WTC11 (cell line): ENCODE results near the gene RNF38. TPM values are rescaled to one million over a fixed set of nuclear protein-coding genes. Genes with fewer than 3 reads are reported as not detected.

Source experiments
- ATAC-seq: fragments of 200-7000 bp; cut with Tn5 transposase; 2 replicates; pipeline ENCODE4 v1.10.0; 2021; ENCODE audit warnings: mild to moderate bottlenecking, moderate library complexity
- CTCF ChIA-PET: fragments of 300-600 bp; sonication (Branson Sonifier 250); formaldehyde crosslinking; loops from one replicate; lab custom pipeline; 2021; ENCODE audit warnings: antibody characterized with exemption; lab: Charles Lee
- POLR2A ChIA-PET: fragments of 350-600 bp; sonication (Branson Sonifier 250); formaldehyde crosslinking; loops from one replicate; lab custom pipeline; 2021; ENCODE audit warnings: antibody characterized with exemption; lab: Charles Lee
- DNase-seq: peaks from one replicate; pipeline ENCODE4 v3.0.0; 2021; ENCODE audit warnings: low spot score
- H3K27ac Mint-ChIP-seq: 2 replicates; pipeline ENCODE4 v1.8.0; 2021; ENCODE audit warnings: mixed read lengths
- H3K27me3 Mint-ChIP-seq: 2 replicates; pipeline ENCODE4 v1.8.0; 2021; ENCODE audit warnings: low read depth, mild to moderate bottlenecking, moderate library complexity, mixed read lengths
- H3K36me3 Mint-ChIP-seq: 2 replicates; pipeline ENCODE4 v1.8.0; 2021; ENCODE audit warnings: mixed read lengths
- H3K4me1 Mint-ChIP-seq: 2 replicates; pipeline ENCODE4 v1.8.0; 2022; ENCODE audit warnings: mixed read lengths
- H3K4me3 Mint-ChIP-seq: 2 replicates; pipeline ENCODE4 v1.8.0; 2021; ENCODE audit warnings: mild to moderate bottlenecking, moderate library complexity, mixed read lengths
- H3K9me3 Mint-ChIP-seq: 2 replicates; pipeline ENCODE4 v1.8.0; 2021; ENCODE audit warnings: mixed read lengths
- FOXJ3 ChIP-seq: sonication (generic); formaldehyde crosslinking; IDR thresholded peaks from 2 replicates; pipeline ENCODE4 v1.9.0; 2021; ENCODE audit warnings: missing genetic modification reagents, mild to moderate bottlenecking, borderline replicate concordance
- FOXK1 ChIP-seq: sonication (generic); formaldehyde crosslinking; IDR thresholded peaks from 2 replicates; pipeline ENCODE4 v1.8.0; 2022; ENCODE audit warnings: mild to moderate bottlenecking, moderate library complexity, missing genetic modification reagents
- NFE2L1 ChIP-seq: sonication (generic); formaldehyde crosslinking; IDR thresholded peaks from 2 replicates; pipeline ENCODE4 v1.8.1; 2023; ENCODE audit warnings: missing genetic modification reagents
- NR1H2 ChIP-seq: sonication (generic); formaldehyde crosslinking; IDR thresholded peaks from 2 replicates; pipeline ENCODE4 v1.9.0; 2021; ENCODE audit warnings: mild to moderate bottlenecking, moderate library complexity, missing genetic modification reagents
- NR2C2 ChIP-seq: sonication (generic); formaldehyde crosslinking; IDR thresholded peaks from 2 replicates; pipeline ENCODE4 v1.8.0; 2022; ENCODE audit warnings: mild to moderate bottlenecking, missing genetic modification reagents
- SOX15 ChIP-seq: fragments of 250-450 bp; sonication (Bioruptor Pico); IDR thresholded peaks from 2 replicates; pipeline ENCODE4 v1.9.0; 2021; ENCODE audit warnings: mild to moderate bottlenecking
- SP1 ChIP-seq: sonication (generic); formaldehyde crosslinking; conservative IDR thresholded peaks from 2 replicates; pipeline ENCODE4 v1.8.1; 2022; ENCODE audit warnings: missing genetic modification reagents
- TEAD1 ChIP-seq: sonication (generic); formaldehyde crosslinking; IDR thresholded peaks from 2 replicates; pipeline ENCODE4 v1.8.0; 2022; ENCODE audit warnings: mild to moderate bottlenecking, missing genetic modification reagents
- TEAD4 ChIP-seq: sonication (generic); formaldehyde crosslinking; IDR thresholded peaks from 2 replicates; pipeline ENCODE4 v1.8.0; 2022; ENCODE audit warnings: mild to moderate bottlenecking, missing genetic modification reagents
- TP53 ChIP-seq: sonication (generic); formaldehyde crosslinking; IDR thresholded peaks from 2 replicates; pipeline ENCODE4 v1.8.1; 2023; ENCODE audit warnings: mild to moderate bottlenecking, missing genetic modification reagents
- ZNF232 ChIP-seq: sonication (generic); formaldehyde crosslinking; IDR thresholded peaks from 2 replicates; pipeline ENCODE4 v1.8.0; 2022; ENCODE audit warnings: mild to moderate bottlenecking, missing genetic modification reagents
- total RNA-seq: library from RNA; stranded (reverse); gene quantifications from 3 replicates; pipeline ENCODE4 v1.2.3, GENCODE V29; 2021
- TF ChIP-seq, protein P1 (sequence below): sonication (generic); formaldehyde crosslinking; IDR thresholded peaks from 2 replicates; pipeline ENCODE4 v1.8.0; 2022; ENCODE audit warnings: mild to moderate bottlenecking, missing genetic modification reagents
- TF ChIP-seq, protein P2 (sequence below): fragments of 250-450 bp; sonication (Bioruptor Pico); IDR thresholded peaks from 2 replicates; pipeline ENCODE4 v1.8.0; 2021; ENCODE audit warnings: mild to moderate bottlenecking
- TF ChIP-seq, protein P3 (sequence below): fragments of 250-450 bp; sonication (Bioruptor Pico); IDR thresholded peaks from 2 replicates; pipeline ENCODE4 v1.9.0; 2021; ENCODE audit warnings: moderate library complexity, mild to moderate bottlenecking, inconsistent platforms, borderline replicate concordance
- TF ChIP-seq, protein P4 (sequence below): fragments of 200-600 bp; IDR thresholded peaks from 2 replicates; pipeline ENCODE4 v1.8.0; 2022; ENCODE audit warnings: antibody characterized with exemption
- TF ChIP-seq, protein P5 (sequence below): sonication (generic); formaldehyde crosslinking; IDR thresholded peaks from 2 replicates; pipeline ENCODE4 v1.8.0; 2022; ENCODE audit warnings: mild to moderate bottlenecking, missing genetic modification reagents
- TF ChIP-seq, protein P6 (sequence below): sonication (generic); formaldehyde crosslinking; conservative IDR thresholded peaks from 2 replicates; pipeline ENCODE4 v1.8.1; 2022; ENCODE audit warnings: mild to moderate bottlenecking, missing genetic modification reagents
- TF ChIP-seq, protein P7 (sequence below): fragments of 250-450 bp; sonication (Bioruptor Pico); IDR thresholded peaks from 2 replicates; pipeline ENCODE4 v1.9.0; 2021; ENCODE audit warnings: mild to moderate bottlenecking, borderline replicate concordance

RNF38 gene
- total RNA-seq, 1 experiment from 2014 or later = 56.4 TPM

DNA sequence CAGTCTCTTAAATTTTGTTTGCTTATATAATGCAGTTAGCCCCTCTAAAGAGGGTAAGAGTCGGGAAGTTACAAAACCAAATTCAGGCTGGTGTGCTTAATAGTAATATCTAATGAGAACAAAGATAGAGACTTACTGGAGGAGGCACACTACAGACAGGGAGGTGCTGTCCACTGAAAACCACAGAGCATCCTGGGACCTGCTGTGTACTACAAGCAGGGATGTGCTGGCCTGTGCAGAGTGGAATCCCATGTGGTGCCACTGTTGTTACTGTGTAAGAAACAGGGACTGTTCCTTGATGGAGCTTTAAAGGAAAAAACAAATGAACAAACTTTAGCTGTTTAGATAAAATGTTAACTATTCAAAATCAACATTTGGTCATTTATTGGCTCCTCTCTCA lies 42.4 kb downstream of the RNF38 start (continued):
- TF ChIP-seq, protein P1, sequence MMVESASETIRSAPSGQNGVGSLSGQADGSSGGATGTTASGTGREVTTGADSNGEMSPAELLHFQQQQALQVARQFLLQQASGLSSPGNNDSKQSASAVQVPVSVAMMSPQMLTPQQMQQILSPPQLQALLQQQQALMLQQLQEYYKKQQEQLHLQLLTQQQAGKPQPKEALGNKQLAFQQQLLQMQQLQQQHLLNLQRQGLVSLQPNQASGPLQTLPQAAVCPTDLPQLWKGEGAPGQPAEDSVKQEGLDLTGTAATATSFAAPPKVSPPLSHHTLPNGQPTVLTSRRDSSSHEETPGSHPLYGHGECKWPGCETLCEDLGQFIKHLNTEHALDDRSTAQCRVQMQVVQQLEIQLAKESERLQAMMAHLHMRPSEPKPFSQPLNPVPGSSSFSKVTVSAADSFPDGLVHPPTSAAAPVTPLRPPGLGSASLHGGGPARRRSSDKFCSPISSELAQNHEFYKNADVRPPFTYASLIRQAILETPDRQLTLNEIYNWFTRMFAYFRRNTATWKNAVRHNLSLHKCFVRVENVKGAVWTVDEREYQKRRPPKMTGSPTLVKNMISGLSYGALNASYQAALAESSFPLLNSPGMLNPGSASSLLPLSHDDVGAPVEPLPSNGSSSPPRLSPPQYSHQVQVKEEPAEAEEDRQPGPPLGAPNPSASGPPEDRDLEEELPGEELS = no peak
- TF ChIP-seq SP1 (CRISPR knock-in tag) = no peak

DNA sequence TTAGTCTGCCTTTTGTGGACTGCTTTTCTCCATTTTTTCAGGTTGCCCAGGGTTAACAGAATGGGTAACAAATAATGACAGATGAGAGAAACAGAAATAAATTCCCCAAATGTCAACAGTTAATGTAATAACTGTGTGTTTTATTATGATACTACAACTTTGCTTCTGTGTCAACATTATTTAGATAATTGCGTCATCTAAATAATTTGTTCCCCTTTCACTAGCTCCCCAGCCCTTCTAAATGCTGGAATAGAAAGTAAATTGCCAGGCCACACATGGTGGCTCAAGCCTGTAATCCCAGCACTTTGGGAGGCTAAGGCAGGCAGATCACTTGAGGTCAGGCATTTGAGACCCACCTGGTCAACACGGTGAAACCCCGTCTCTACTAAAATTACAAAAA lies 53.5 kb downstream of the RNF38 start:
- H3K27me3 Mint-ChIP-seq = no peaks in the 10 kb centered on the region
- H3K4me1 Mint-ChIP-seq = peaks cover 5% of the 10 kb centered on the region; the same call in 1 of the 2 replicates
- ChIA-PET POLR2A (no interaction called here), CTCF (interaction anchor here (1.4 kb wide), 1 partner anchor 142 kb away, joined by 3 read pairs; no protein-coding TSS in a partner anchor)
- no peak for TF ChIP-seq NFE2L1
- no peak for TF ChIP-seq TP53 (CRISPR knock-in tag)
- no peak for TF ChIP-seq NR1H2 (CRISPR knock-in tag)
- TF ChIP-seq, protein P2, sequence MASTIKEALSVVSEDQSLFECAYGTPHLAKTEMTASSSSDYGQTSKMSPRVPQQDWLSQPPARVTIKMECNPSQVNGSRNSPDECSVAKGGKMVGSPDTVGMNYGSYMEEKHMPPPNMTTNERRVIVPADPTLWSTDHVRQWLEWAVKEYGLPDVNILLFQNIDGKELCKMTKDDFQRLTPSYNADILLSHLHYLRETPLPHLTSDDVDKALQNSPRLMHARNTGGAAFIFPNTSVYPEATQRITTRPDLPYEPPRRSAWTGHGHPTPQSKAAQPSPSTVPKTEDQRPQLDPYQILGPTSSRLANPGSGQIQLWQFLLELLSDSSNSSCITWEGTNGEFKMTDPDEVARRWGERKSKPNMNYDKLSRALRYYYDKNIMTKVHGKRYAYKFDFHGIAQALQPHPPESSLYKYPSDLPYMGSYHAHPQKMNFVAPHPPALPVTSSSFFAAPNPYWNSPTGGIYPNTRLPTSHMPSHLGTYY (CRISPR knock-in tag) = no peak
- TF ChIP-seq FOXJ3 (CRISPR knock-in tag) = no peak
- TF ChIP-seq SOX15 (CRISPR knock-in tag) = no peak
- TF ChIP-seq, protein P3, sequence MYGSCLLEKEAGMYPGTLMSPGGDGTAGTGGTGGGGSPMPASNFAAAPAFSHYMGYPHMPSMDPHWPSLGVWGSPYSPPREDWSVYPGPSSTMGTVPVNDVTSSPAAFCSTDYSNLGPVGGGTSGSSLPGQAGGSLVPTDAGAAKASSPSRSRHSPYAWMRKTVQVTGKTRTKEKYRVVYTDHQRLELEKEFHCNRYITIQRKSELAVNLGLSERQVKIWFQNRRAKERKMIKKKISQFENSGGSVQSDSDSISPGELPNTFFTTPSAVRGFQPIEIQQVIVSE (CRISPR knock-in tag) = no peak
- TF ChIP-seq, protein P1 = no peak
- TF ChIP-seq TEAD1 = no peak
- no peak for TF ChIP-seq FOXK1 (CRISPR knock-in tag)
- TF ChIP-seq, protein P4, sequence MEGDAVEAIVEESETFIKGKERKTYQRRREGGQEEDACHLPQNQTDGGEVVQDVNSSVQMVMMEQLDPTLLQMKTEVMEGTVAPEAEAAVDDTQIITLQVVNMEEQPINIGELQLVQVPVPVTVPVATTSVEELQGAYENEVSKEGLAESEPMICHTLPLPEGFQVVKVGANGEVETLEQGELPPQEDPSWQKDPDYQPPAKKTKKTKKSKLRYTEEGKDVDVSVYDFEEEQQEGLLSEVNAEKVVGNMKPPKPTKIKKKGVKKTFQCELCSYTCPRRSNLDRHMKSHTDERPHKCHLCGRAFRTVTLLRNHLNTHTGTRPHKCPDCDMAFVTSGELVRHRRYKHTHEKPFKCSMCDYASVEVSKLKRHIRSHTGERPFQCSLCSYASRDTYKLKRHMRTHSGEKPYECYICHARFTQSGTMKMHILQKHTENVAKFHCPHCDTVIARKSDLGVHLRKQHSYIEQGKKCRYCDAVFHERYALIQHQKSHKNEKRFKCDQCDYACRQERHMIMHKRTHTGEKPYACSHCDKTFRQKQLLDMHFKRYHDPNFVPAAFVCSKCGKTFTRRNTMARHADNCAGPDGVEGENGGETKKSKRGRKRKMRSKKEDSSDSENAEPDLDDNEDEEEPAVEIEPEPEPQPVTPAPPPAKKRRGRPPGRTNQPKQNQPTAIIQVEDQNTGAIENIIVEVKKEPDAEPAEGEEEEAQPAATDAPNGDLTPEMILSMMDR = no peak
- peak overlapping the region; percentile 17; the same call in 1 of the 2 replicates for H3K27ac Mint-ChIP-seq
- DNase-seq (no peak), ATAC-seq (no peak)
- no peak overlapping the region for H3K4me3 Mint-ChIP-seq
- no peaks in the 10 kb centered on the region for H3K9me3 Mint-ChIP-seq
- peaks cover 71% of the 10 kb centered on the region for H3K36me3 Mint-ChIP-seq

DNA sequence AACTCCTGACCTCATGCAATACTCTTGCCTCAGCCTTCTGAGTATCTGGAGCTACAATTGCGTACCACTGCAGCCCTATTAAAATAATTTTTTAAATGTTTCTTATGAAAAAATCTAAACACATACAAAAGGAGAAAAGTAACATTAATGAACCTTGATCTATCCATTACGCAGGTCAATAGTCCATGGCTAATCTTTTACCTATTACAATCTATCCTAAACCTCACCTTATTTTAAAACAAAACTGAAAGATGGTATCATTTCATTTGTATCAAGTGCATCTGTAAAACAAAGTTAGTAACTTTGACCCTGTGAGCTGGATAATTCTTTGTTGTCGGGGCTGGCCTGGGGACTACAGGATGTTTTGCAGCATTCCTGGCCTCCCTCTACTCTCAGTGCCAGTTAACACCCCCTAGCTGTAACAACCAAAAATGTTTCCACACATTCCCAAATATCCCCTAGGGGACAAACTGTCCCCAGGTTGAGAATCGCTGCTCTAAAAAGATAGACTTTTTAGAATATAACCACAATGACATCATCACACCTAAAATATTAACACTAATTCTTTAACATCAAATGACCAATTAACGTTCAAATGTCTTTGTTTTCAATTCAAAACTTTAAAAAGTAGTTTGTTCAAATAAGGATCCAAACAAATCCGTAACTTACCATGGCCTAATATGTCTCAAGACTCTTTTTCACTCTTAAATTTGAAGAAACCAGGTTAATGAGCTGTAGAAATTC lies 54.8 kb downstream of the RNF38 start:
- CTCF ChIA-PET = interaction anchor here (0.5 to 1.7 kb wide), 7 partner anchors 10 to 178 kb away, joined by 3 to 8 read pairs (median 3); no protein-coding TSS in a partner anchor
- POLR2A ChIA-PET = no interaction called here
- H3K27ac Mint-ChIP-seq = peak overlapping the region; percentile 60; the same call in 1 of the 2 replicates
- TF ChIP-seq SP1 (CRISPR knock-in tag) (no peak), NR2C2 (CRISPR knock-in tag) (no peak), TEAD4 (no peak), ZNF232 (CRISPR knock-in tag) (no peak)
- TF ChIP-seq, protein P5, sequence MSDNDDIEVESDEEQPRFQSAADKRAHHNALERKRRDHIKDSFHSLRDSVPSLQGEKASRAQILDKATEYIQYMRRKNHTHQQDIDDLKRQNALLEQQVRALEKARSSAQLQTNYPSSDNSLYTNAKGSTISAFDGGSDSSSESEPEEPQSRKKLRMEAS = no peak
- TF ChIP-seq, protein P6, sequence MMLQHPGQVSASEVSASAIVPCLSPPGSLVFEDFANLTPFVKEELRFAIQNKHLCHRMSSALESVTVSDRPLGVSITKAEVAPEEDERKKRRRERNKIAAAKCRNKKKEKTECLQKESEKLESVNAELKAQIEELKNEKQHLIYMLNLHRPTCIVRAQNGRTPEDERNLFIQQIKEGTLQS (CRISPR knock-in tag) = no peak
- TF ChIP-seq, protein P7, sequence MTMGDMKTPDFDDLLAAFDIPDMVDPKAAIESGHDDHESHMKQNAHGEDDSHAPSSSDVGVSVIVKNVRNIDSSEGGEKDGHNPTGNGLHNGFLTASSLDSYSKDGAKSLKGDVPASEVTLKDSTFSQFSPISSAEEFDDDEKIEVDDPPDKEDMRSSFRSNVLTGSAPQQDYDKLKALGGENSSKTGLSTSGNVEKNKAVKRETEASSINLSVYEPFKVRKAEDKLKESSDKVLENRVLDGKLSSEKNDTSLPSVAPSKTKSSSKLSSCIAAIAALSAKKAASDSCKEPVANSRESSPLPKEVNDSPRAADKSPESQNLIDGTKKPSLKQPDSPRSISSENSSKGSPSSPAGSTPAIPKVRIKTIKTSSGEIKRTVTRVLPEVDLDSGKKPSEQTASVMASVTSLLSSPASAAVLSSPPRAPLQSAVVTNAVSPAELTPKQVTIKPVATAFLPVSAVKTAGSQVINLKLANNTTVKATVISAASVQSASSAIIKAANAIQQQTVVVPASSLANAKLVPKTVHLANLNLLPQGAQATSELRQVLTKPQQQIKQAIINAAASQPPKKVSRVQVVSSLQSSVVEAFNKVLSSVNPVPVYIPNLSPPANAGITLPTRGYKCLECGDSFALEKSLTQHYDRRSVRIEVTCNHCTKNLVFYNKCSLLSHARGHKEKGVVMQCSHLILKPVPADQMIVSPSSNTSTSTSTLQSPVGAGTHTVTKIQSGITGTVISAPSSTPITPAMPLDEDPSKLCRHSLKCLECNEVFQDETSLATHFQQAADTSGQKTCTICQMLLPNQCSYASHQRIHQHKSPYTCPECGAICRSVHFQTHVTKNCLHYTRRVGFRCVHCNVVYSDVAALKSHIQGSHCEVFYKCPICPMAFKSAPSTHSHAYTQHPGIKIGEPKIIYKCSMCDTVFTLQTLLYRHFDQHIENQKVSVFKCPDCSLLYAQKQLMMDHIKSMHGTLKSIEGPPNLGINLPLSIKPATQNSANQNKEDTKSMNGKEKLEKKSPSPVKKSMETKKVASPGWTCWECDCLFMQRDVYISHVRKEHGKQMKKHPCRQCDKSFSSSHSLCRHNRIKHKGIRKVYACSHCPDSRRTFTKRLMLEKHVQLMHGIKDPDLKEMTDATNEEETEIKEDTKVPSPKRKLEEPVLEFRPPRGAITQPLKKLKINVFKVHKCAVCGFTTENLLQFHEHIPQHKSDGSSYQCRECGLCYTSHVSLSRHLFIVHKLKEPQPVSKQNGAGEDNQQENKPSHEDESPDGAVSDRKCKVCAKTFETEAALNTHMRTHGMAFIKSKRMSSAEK (CRISPR knock-in tag) = no peak

More for the DNA sequence above, 54.8 kb downstream of the RNF38 start:
- no peaks in the 10 kb centered on the region for H3K9me3 Mint-ChIP-seq
- DNase-seq = no peak
- no peak overlapping the region for H3K4me3 Mint-ChIP-seq
- H3K4me1 Mint-ChIP-seq = peaks cover 5% of the 10 kb centered on the region; the same call in 1 of the 2 replicates
- ATAC-seq = peak; percentile 87
- peaks cover 68% of the 10 kb centered on the region for H3K36me3 Mint-ChIP-seq
- H3K27me3 Mint-ChIP-seq = no peaks in the 10 kb centered on the region
